ENCODE results near the gene GPRC5C.

Gene GPRC5C

DNA sequence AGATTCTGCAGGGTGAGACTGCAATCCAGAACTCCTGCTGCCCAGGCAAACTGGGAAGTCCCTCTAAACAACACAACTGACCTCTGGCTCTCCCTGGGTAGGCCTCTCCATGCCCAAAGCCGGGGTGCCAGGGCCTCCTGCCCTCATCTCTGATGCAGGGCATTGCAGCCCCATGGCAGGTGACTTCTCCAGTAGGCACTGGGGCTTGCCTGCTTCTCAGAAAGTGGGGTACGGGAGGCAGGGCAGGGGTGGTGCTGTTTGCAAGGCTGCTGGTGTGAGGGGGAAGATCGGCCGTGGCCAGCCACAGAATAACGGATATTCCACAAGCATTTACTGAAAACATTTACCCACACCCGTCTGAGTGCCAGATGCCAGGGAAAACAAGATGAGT is 4.1 kb upstream of the GPRC5C start:
- Histone ChIP-seq H3K4me1 (ENCODE audit: low read depth, poor library complexity, severe bottlenecking) (no peaks in the 10 kb centered on the region), H3K36me3 (ENCODE audit: insufficient read depth) (no peaks in the 10 kb centered on the region), H3K79me2 (ENCODE audit: insufficient read depth, low read depth) (no peaks in the 10 kb centered on the region), H2AFZ (ENCODE audit: low read depth) (no peak overlapping the region), H3K27me3 (ENCODE audit: insufficient read depth, low read depth) (peaks cover 51% of the 10 kb centered on the region), H4K20me1 (ENCODE audit: insufficient read depth) (no peaks in the 10 kb centered on the region), H3K27ac (no peak overlapping the region), H3K9ac (no peak overlapping the region), H3K4me2 (no peak overlapping the region), H3K4me3 (IDR thresholded peaks at IDR 0.05; ENCODE audit: insufficient read depth, low read depth, low read length) (no peak overlapping the region)
- TF ChIP-seq, protein P1, sequence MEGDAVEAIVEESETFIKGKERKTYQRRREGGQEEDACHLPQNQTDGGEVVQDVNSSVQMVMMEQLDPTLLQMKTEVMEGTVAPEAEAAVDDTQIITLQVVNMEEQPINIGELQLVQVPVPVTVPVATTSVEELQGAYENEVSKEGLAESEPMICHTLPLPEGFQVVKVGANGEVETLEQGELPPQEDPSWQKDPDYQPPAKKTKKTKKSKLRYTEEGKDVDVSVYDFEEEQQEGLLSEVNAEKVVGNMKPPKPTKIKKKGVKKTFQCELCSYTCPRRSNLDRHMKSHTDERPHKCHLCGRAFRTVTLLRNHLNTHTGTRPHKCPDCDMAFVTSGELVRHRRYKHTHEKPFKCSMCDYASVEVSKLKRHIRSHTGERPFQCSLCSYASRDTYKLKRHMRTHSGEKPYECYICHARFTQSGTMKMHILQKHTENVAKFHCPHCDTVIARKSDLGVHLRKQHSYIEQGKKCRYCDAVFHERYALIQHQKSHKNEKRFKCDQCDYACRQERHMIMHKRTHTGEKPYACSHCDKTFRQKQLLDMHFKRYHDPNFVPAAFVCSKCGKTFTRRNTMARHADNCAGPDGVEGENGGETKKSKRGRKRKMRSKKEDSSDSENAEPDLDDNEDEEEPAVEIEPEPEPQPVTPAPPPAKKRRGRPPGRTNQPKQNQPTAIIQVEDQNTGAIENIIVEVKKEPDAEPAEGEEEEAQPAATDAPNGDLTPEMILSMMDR (conservative IDR thresholded peaks at IDR 0.05; ENCODE audit: low read depth, low read length), result no peak

GRCh38 chr17:74429604-74430384 is 2.1 kb upstream of the GPRC5C start:
- H3K4me1 ChIP-seq (ENCODE audit: low read depth, poor library complexity, severe bottlenecking), result no peaks in the 10 kb centered on the region
- peaks cover 42% of the 10 kb centered on the region for H3K27me3 ChIP-seq (ENCODE audit: insufficient read depth, low read depth)
- no peaks in the 10 kb centered on the region for H4K20me1 ChIP-seq (ENCODE audit: insufficient read depth)
- TF ChIP-seq, protein P1 (conservative IDR thresholded peaks at IDR 0.05; ENCODE audit: low read depth, low read length), result no peak
- H3K79me2 ChIP-seq (ENCODE audit: insufficient read depth, low read depth), result no peaks in the 10 kb centered on the region
- no peak overlapping the region for H3K4me3 ChIP-seq (IDR thresholded peaks at IDR 0.05; ENCODE audit: insufficient read depth, low read depth, low read length)
- H3K36me3 ChIP-seq (ENCODE audit: insufficient read depth), result no peaks in the 10 kb centered on the region
- H3K4me2 ChIP-seq, result no peak overlapping the region
- H3K9ac ChIP-seq, result no peak overlapping the region
- H2AFZ ChIP-seq (ENCODE audit: low read depth), result no peak overlapping the region
- H3K27ac ChIP-seq, result no peak overlapping the region

DNA sequence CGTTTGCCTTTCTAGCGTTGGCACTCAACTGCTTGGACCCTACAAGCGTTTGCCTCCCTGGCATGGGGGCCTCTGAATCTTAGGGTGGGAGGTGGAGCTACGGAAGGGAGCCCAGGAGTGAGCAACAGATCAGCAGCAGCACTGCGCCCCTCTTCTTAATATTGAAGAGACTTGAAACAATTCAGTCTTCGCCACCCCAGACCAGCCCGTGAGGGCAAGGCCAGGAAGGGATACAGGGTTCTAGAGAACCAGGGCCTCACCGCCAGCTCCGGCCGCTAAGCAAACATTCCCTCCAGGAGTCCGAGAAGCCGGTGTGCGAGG is 1.5 kb upstream of the GPRC5C start:
- Histone ChIP-seq H3K4me2 (no peak overlapping the region), H3K36me3 (ENCODE audit: insufficient read depth) (no peaks in the 10 kb centered on the region), H3K79me2 (ENCODE audit: insufficient read depth, low read depth) (no peaks in the 10 kb centered on the region), H3K27ac (no peak overlapping the region), H3K9ac (no peak overlapping the region), H3K4me3 (IDR thresholded peaks at IDR 0.05; ENCODE audit: insufficient read depth, low read depth, low read length) (no peak overlapping the region), H4K20me1 (ENCODE audit: insufficient read depth) (no peaks in the 10 kb centered on the region), H3K4me1 (ENCODE audit: low read depth, poor library complexity, severe bottlenecking) (no peaks in the 10 kb centered on the region), H2AFZ (ENCODE audit: low read depth) (no peak overlapping the region), H3K27me3 (ENCODE audit: insufficient read depth, low read depth) (peaks cover 38% of the 10 kb centered on the region)
- TF ChIP-seq, protein P1 (conservative IDR thresholded peaks at IDR 0.05; ENCODE audit: low read depth, low read length), result no peak

GRCh38 chr17:74430706-74431567 is 951 bp upstream of the GPRC5C start:
- Histone ChIP-seq H3K4me1 (ENCODE audit: low read depth, poor library complexity, severe bottlenecking) (no peaks in the 10 kb centered on the region), H3K27ac (no peak overlapping the region), H4K20me1 (ENCODE audit: insufficient read depth) (no peaks in the 10 kb centered on the region), H3K4me2 (no peak overlapping the region), H3K27me3 (ENCODE audit: insufficient read depth, low read depth) (peaks cover 32% of the 10 kb centered on the region), H3K4me3 (IDR thresholded peaks at IDR 0.05; ENCODE audit: insufficient read depth, low read depth, low read length) (no peak overlapping the region), H3K79me2 (ENCODE audit: insufficient read depth, low read depth) (no peaks in the 10 kb centered on the region), H3K36me3 (ENCODE audit: insufficient read depth) (no peaks in the 10 kb centered on the region), H2AFZ (ENCODE audit: low read depth) (no peak overlapping the region), H3K9ac (no peak overlapping the region)
- TF ChIP-seq, protein P1 (conservative IDR thresholded peaks at IDR 0.05; ENCODE audit: low read depth, low read length), result no peak

All from KMS-11 (cell line).